Ramos (cell line): Measurements from ENCODE around the gene SRA1.
"Not testable (repeated sequence)": the region's sequence is repeated elsewhere in the genome, so short reads cannot be mapped to it uniquely, and the experiment has no call there.

Experiments
- in situ Hi-C: fragments of 300-500 bp; cut with MboI; formaldehyde crosslinking; loops from one replicate; pipeline ENCODE4 v1.14.3; 2022; ENCODE audit warnings: low sequenced_read_pairs; ENCODE audit not compliant: unreplicated experiment

SRA1 gene

GRCh38 chr5:140557136-140557805, at the start of gene SRA1:
Gene SRA1, minus strand, starts transcription at chr5:140557473. Its CDS starts 21 bp downstream, at chr5:140557452.
- in situ Hi-C loops: no loop called here

GRCh38 chr5:140607031-140607430, 49.8 kb upstream of the SRA1 start:
- in situ Hi-C loops: no loop called here

- in situ Hi-C loops: no loop called here
These were observed 48.6 kb upstream of the SRA1 start for GRCh38 chr5:140605879-140606278.

GRCh38 chr5:140603734-140604133, 46.5 kb upstream of the SRA1 start:
- in situ Hi-C loops: no loop called here

- in situ Hi-C loops: not testable (repeated sequence)
These were observed 46.1 kb upstream of the SRA1 start for GRCh38 chr5:140603446-140603698.

GRCh38 chr5:140602147-140602546, 44.9 kb upstream of the SRA1 start:
- in situ Hi-C loops: no loop called here

GRCh38 chr5:140600096-140600495, 42.8 kb upstream of the SRA1 start:
- in situ Hi-C loops: no loop called here

- in situ Hi-C loops: no loop called here
These were observed 41.6 kb upstream of the SRA1 start for GRCh38 chr5:140598836-140599235.

GRCh38 chr5:140596321-140596741, 39.1 kb upstream of the SRA1 start:
- in situ Hi-C loops: no loop called here

- in situ Hi-C loops: no loop called here
These were observed 38.4 kb upstream of the SRA1 start for GRCh38 chr5:140595538-140596300.

- in situ Hi-C loops: no loop called here
These were observed 36.9 kb upstream of the SRA1 start for GRCh38 chr5:140594169-140594568.

- in situ Hi-C loops: not testable (repeated sequence)
These were observed 35.8 kb upstream of the SRA1 start for GRCh38 chr5:140593070-140593469.

- in situ Hi-C loops: no loop called here
These were observed 34.6 kb upstream of the SRA1 start for GRCh38 chr5:140591747-140592372.

- in situ Hi-C loops: no loop called here
These were observed 33.6 kb upstream of the SRA1 start for GRCh38 chr5:140590861-140591260.

- in situ Hi-C loops: no loop called here
These were observed 31.2 kb upstream of the SRA1 start for GRCh38 chr5:140588311-140589070.

- in situ Hi-C loops: no loop called here
These were observed 30.2 kb upstream of the SRA1 start for GRCh38 chr5:140587495-140587894.

- in situ Hi-C loops: not testable (repeated sequence)
These were observed 22.0 kb upstream of the SRA1 start for GRCh38 chr5:140579188-140579747.

GRCh38 chr5:140576776-140577201, 19.5 kb upstream of the SRA1 start:
- in situ Hi-C loops: no loop called here

GRCh38 chr5:140575309-140575708, 18.0 kb upstream of the SRA1 start:
- in situ Hi-C loops: no loop called here

- in situ Hi-C loops: no loop called here
These were observed 16.9 kb upstream of the SRA1 start for GRCh38 chr5:140574165-140574564.
